Mesodermal cell (in vitro differentiated cells): ENCODE measurements around the gene USP15.

Experiments used
- H3K27ac ChIP-seq: 2 replicates; pipeline ENCODE4 v1.7.0; 2013; ENCODE audit warnings: mild to moderate bottlenecking, low read depth, low read length, moderate library complexity; ENCODE audit not compliant: severe bottlenecking
- H3K36me3 ChIP-seq: 2 replicates; pipeline ENCODE4 v1.7.1; 2013; ENCODE audit warnings: mild to moderate bottlenecking, low read length, moderate library complexity; ENCODE audit not compliant: control insufficient read depth, insufficient read depth
- H3K4me1 ChIP-seq: one replicate; pipeline ENCODE4 v1.7.1; 2013; ENCODE audit warnings: mild to moderate bottlenecking, low read length; ENCODE audit not compliant: insufficient read depth, control insufficient read depth, poor library complexity, severe bottlenecking
- H3K4me3 ChIP-seq: 2 replicates; pipeline ENCODE4 v1.7.0; 2013; ENCODE audit warnings: low read length, control low read depth, mild to moderate bottlenecking; ENCODE audit not compliant: insufficient read depth, poor library complexity, severe bottlenecking; ENCODE audit errors: extremely low read depth
- H3K9me3 ChIP-seq: 2 replicates; pipeline ENCODE4 v1.7.1; 2013; ENCODE audit warnings: mild to moderate bottlenecking, low read length, moderate library complexity; ENCODE audit not compliant: control insufficient read depth
- WGBS, 2 experiments: methylation state at CpG; one replicate each; pipeline ENCODE4 v1.1.5; 2013; ENCODE audit warnings: missing lambda C conversion rate in 2 of 2; ENCODE audit not compliant: insufficient coverage in 2 of 2; 5-methylcytosine and 5-hydroxymethylcytosine counted together

USP15 gene

GRCh38 chr12:62282057-62282774 lies 22.0 kb downstream of the USP15 start:
- Histone ChIP-seq H3K36me3 (no peaks in the 10 kb centered on the region), H3K4me1 (no peaks in the 10 kb centered on the region), H3K9me3 (no peaks in the 10 kb centered on the region), H3K4me3 (no peak overlapping the region), H3K27ac (no peak overlapping the region)
- WGBS, 2 experiments, result no CpG with 5 or more reads among the region's 2 CpGs

DNA sequence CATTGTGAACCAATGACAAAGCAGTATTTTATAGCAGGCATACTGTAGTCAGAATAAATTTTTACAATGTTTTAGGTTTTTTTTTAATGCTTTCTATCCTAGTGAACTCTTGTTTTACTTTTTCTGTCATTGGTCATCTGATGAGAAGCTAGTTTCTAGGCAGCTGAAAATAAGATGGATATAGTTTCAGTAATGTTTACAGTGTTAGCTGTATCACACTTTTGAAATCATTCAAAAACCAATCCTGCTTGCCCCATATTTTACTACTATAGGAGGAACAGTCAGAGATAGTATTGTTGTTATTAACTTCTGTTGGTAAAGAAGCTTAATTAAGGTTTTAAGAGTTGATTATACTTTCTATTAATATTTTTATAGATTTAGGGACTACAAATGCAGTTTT lies 24.5 kb downstream of the USP15 start:
- Histone ChIP-seq H3K4me1 (no peaks in the 10 kb centered on the region), H3K36me3 (no peaks in the 10 kb centered on the region), H3K27ac (no peak overlapping the region), H3K4me3 (no peak overlapping the region), H3K9me3 (no peaks in the 10 kb centered on the region)

DNA sequence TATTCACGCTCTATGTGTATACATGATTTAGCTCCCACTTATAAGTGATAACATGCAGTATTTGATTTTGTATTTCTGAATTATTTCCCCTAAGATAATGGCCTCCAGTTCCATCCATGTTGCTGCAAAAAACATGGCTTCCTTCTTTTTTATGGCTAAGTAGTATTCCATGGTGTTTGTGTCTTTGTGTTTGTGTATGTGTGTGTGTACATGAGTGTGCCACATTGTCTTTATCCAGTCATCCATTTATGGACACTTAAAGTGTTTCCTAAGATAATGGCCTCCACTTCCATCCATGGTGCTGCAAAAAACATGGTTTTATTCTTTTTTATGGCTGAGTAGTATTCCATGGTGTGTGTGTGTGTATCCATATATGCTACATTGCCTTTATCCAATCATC lies 25.1 kb downstream of the USP15 start:
- Histone ChIP-seq H3K36me3 (no peaks in the 10 kb centered on the region), H3K9me3 (no peaks in the 10 kb centered on the region), H3K4me3 (no peak overlapping the region), H3K27ac (no peak overlapping the region), H3K4me1 (no peaks in the 10 kb centered on the region)
- no CpG with 5 or more reads among the region's 1 CpG for WGBS, 2 experiments

GRCh38 chr12:62288328-62288727 lies 28.1 kb downstream of the USP15 start:
- H3K9me3 ChIP-seq, result no peaks in the 10 kb centered on the region
- 87 to 92% methylated on average over 2 of the region's 5 CpGs for WGBS, 2 experiments

DNA sequence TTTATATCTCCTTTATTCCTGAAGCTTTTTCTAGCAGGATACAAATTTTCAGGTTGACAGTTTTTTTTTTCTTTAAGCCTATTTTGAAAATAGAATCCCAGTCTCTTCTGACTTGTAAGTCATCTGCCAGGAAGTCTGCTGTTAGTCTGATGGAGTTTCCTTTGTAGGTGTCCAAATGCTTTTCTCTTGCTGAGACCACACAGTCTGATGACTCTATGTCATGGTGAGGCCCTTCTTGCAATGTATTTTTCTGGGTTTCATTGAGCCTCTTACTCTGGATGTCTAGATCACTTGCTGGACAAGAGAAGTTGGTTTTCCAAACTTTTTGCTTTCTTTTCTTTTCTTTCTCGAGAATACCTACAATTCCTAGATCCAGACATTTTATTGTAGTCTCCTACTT lies 30.6 kb downstream of the USP15 start:
- no peaks in the 10 kb centered on the region for H3K9me3 ChIP-seq
- no peak overlapping the region for H3K27ac ChIP-seq
- H3K4me3 ChIP-seq, result no peak overlapping the region
- peaks cover 12% of the 10 kb centered on the region for H3K36me3 ChIP-seq
- H3K4me1 ChIP-seq, result no peaks in the 10 kb centered on the region
- WGBS, 2 experiments, result 83% methylated on average over 1 of the region's 1 CpG; no CpG with 5 or more reads in 1 of the 2 experiments

More at GRCh38 chr12:62288328-62288727, 28.1 kb downstream of the USP15 start:
- no peak overlapping the region for H3K27ac ChIP-seq
- H3K4me3 ChIP-seq, result no peak overlapping the region
- H3K4me1 ChIP-seq, result no peaks in the 10 kb centered on the region
- H3K36me3 ChIP-seq, result no peaks in the 10 kb centered on the region

DNA sequence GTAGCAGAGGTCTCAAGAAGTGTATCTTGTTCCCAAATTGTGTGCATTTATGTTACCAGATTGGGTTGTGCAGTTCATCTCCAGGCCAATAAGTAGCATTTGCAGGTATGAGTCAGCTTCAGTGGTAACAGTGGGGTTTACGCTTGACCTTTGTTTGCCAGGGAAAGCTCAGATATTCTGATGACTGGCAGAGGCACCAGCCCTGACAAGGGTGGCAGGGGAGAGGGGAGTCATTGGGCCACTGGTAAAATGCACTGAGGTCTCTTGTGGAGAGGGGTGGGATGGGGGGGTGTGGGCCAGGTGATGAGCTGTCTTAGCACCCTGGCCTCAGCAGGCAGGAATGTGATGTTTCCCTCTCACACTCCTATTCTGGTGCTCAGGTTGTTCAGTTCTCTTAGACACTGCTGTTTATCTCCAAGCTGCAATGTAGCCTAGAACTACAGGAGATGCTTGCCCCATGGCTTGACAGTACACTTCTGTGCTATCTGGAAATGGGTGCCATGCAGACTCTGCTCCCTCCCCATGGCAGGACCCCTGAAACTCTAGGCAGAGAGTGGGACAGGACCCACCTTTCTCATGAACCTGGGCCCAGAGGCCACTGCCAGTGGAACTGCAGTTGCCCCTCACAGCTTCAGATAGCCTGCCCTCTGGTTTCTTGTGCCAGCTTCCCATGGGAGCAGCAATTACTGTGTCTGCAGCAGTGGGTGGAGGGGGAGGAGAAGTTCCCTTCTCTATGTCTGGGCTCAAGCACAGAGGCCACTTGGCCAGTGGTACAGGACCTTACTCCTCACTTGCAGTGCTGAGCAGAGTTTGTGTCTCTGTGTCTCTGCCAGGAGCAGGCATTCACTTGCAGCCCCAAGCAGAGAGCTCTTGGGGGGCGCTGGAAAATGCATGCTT lies 31.9 kb downstream of the USP15 start:
- Histone ChIP-seq H3K4me3 (no peak overlapping the region), H3K4me1 (no peaks in the 10 kb centered on the region), H3K9me3 (no peaks in the 10 kb centered on the region), H3K27ac (no peak overlapping the region), H3K36me3 (peaks cover 24% of the 10 kb centered on the region)
- WGBS, 2 experiments, result 58 to 79% methylated on average over 2 of the region's 2 CpGs

DNA sequence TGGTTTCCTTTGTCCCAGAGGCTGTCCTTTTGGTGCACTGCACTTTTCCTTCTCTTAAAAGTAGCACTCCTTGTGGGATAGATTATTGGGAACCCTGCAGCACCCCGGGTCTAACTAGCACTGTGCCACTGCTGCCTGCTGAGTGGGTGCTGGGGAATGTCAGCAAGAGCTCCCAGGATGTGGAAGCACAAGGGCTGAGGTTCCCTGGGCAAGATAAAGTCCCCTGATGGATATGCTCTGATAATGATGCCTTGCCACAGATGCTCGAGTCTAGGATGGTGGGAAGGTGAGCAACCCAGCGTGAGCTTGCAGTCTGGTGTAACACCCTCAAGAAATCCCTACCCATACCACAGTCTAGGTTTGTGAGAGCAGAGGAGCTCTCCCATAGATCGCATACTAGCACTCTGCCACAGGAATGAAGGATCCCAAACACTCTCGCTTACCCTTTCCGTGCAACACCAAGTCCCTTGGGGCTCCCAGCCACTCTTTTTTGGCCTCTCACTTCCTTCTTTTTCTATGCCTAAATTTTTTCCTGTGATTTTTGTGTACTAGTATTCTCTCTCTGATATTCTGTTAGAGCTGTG lies 32.6 kb downstream of the USP15 start:
- Histone ChIP-seq H3K36me3 (peaks cover 31% of the 10 kb centered on the region), H3K9me3 (no peaks in the 10 kb centered on the region), H3K4me3 (no peak overlapping the region), H3K27ac (no peak overlapping the region), H3K4me1 (no peaks in the 10 kb centered on the region)
- 90 to 100% methylated on average over 5 of the region's 6 CpGs for WGBS, 2 experiments

- H3K36me3 ChIP-seq, result peaks cover 34% of the 10 kb centered on the region
- no peaks in the 10 kb centered on the region for H3K4me1 ChIP-seq
- H3K4me3 ChIP-seq, result no peak overlapping the region
- no CpG with 5 or more reads among the region's 1 CpG for WGBS, 2 experiments
- no peaks in the 10 kb centered on the region for H3K9me3 ChIP-seq
- no peak overlapping the region for H3K27ac ChIP-seq
These were observed 34.2 kb downstream of the USP15 start for GRCh38 chr12:62294378-62294777.

DNA sequence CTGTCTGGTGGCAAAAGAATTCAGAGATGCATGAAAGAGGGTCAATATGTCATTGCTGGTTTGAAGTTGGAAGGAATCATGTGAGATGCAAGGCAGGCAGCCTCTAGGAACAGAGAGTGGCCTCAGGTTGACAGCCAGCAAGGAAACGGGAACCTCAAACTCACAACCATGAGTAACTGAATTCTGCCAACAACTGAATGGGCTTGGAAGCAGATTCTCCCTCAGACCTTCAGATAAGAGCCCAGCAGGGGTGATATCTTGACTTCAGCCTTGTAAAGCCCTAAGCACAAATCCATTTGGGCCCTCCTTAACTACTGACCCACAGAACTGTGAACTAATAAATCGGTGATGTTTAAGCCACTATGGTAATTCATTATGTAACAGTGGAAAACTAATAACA lies 35.8 kb downstream of the USP15 start:
- no peak overlapping the region for H3K27ac ChIP-seq
- no peaks in the 10 kb centered on the region for H3K9me3 ChIP-seq
- H3K36me3 ChIP-seq, result peaks cover 34% of the 10 kb centered on the region
- WGBS, 2 experiments, result 33 to 57% methylated on average over 1 of the region's 2 CpGs
- no peaks in the 10 kb centered on the region for H3K4me1 ChIP-seq
- H3K4me3 ChIP-seq, result no peak overlapping the region

DNA sequence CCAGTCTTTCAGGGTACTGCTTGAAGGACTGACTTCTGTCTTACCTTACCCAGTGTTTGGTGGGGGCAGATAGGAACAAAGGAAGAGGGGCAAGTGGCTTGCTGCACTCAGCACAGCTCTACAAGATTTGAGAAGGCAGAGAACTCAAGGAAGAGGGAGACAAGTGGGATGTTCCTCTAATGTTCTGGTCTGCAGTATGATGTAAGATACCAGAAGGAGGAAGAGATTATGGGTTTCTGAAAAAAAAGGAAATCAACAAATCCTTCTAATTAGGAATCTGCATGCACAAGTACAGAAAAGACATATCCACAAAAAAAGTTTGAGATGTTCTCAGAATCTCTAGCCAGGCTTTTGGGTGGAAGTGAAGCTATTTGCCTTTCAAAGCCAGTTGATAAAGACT lies 37.1 kb downstream of the USP15 start:
- H3K36me3 ChIP-seq, result peaks cover 34% of the 10 kb centered on the region
- H3K4me1 ChIP-seq, result no peaks in the 10 kb centered on the region
- no peaks in the 10 kb centered on the region for H3K9me3 ChIP-seq
- H3K4me3 ChIP-seq, result no peak overlapping the region
- no peak overlapping the region for H3K27ac ChIP-seq

GRCh38 chr12:62299617-62300016 lies 39.4 kb downstream of the USP15 start:
- H3K4me3 ChIP-seq, result no peak overlapping the region
- no CpG with 5 or more reads among the region's 3 CpGs for WGBS, 2 experiments
- H3K36me3 ChIP-seq, result peaks cover 50% of the 10 kb centered on the region
- no peaks in the 10 kb centered on the region for H3K4me1 ChIP-seq
- no peak overlapping the region for H3K27ac ChIP-seq
- H3K9me3 ChIP-seq, result peaks cover 12% of the 10 kb centered on the region
